Mesenchymal stem cell (in vitro differentiated cells and primary cell): ENCODE measurements around the gene BCAP29.
A peak's percentile ranks its signal among the peaks of the same experiment; 100 is the strongest.

Source experiments
- DNase-seq: peaks from one replicate; pipeline ENCODE4 v3.0.0-alpha.2; 2013
- H2AFZ ChIP-seq: one replicate; pipeline ENCODE4 v1.6.1; 2013; ENCODE audit warnings: low read depth, mild to moderate bottlenecking, control low read depth, inconsistent platforms, low read length, moderate library complexity
- H2AK5ac ChIP-seq: 2 replicates; pipeline ENCODE4 v1.6.1; 2013; ENCODE audit warnings: low read length, moderate library complexity, mild to moderate bottlenecking, inconsistent platforms; ENCODE audit not compliant: severe bottlenecking
- H2BK120ac ChIP-seq: one replicate; pipeline ENCODE4 v1.6.1; 2013; ENCODE audit warnings: low read depth, mild to moderate bottlenecking, inconsistent platforms, low read length, moderate library complexity
- H2BK12ac ChIP-seq, 2 experiments: one replicate each; pipeline ENCODE4 v1.6.1; 2013; ENCODE audit warnings: inconsistent platforms in 2 of 2, low read length in 2 of 2, mild to moderate bottlenecking in 2 of 2, moderate library complexity in 2 of 2, control low read depth in 1 of 2
- H2BK15ac ChIP-seq: one replicate; pipeline ENCODE4 v1.6.1; 2013; ENCODE audit warnings: mild to moderate bottlenecking, low read depth, inconsistent platforms; ENCODE audit not compliant: poor library complexity, severe bottlenecking
- H2BK5ac ChIP-seq: 2 replicates; pipeline ENCODE4 v1.6.1; 2013; ENCODE audit warnings: low read depth, mild to moderate bottlenecking, low read length, control low read depth, inconsistent platforms; ENCODE audit not compliant: poor library complexity, severe bottlenecking
- H3K14ac ChIP-seq, 2 experiments: one replicate each; pipeline ENCODE4 v1.6.1; 2013; ENCODE audit warnings: inconsistent platforms in 2 of 2, low read length in 2 of 2, control low read depth in 1 of 2, mild to moderate bottlenecking in 1 of 2, moderate library complexity in 1 of 2
- H3K18ac ChIP-seq, 2 experiments: one replicate each; pipeline ENCODE4 v1.6.1; 2013; ENCODE audit warnings: inconsistent platforms in 2 of 2, low read length in 2 of 2, control low read depth in 1 of 2, low read depth in 1 of 2, mild to moderate bottlenecking in 1 of 2
- H3K23ac ChIP-seq, 2 experiments: one replicate each; pipeline ENCODE4 v1.6.1; 2013; ENCODE audit warnings: inconsistent platforms in 2 of 2, low read length in 2 of 2, mild to moderate bottlenecking in 2 of 2, moderate library complexity in 2 of 2, control low read depth in 1 of 2
- H3K27ac ChIP-seq: 2 replicates; pipeline ENCODE4 v1.5.1; 2013; ENCODE audit warnings: mild to moderate bottlenecking, moderate library complexity, low read length, control low read depth, inconsistent platforms; ENCODE audit not compliant: poor library complexity, severe bottlenecking
- H3K27me3 ChIP-seq, 2 experiments: 2 replicates each; pipeline versions ENCODE4 v1.6.1 to v1.7.0; 2013; ENCODE audit warnings: low read length in 2 of 2, mild to moderate bottlenecking in 2 of 2, moderate library complexity in 2 of 2, control low read depth in 1 of 2, inconsistent platforms in 1 of 2; ENCODE audit not compliant: control insufficient read depth in 1 of 2, insufficient read depth in 1 of 2
- H3K36me3 ChIP-seq, 2 experiments: 2 replicates each; pipeline versions ENCODE4 v1.6.1 to v1.7.0; 2013; ENCODE audit warnings: low read length in 2 of 2, control low read depth in 1 of 2, inconsistent platforms in 1 of 2, low read depth in 1 of 2, mild to moderate bottlenecking in 1 of 2; ENCODE audit not compliant: insufficient read depth in 2 of 2, control insufficient read depth in 1 of 2
- H3K4ac ChIP-seq, 2 experiments: one replicate each; pipeline ENCODE4 v1.6.1; 2013; ENCODE audit warnings: inconsistent platforms in 2 of 2, low read length in 2 of 2, mild to moderate bottlenecking in 2 of 2, moderate library complexity in 2 of 2, control low read depth in 1 of 2, low read depth in 1 of 2
- H3K4me1 ChIP-seq: 2 replicates; pipeline ENCODE4 v1.6.1; 2013; ENCODE audit warnings: low read depth, low read length, control low read depth; ENCODE audit not compliant: control insufficient read depth, insufficient read depth
- H3K4me2 ChIP-seq: 2 replicates; pipeline ENCODE4 v1.6.1; 2013; ENCODE audit warnings: low read length, mild to moderate bottlenecking, inconsistent platforms; ENCODE audit not compliant: poor library complexity, severe bottlenecking
- H3K4me3 ChIP-seq, 2 experiments: 2 replicates each; pipeline versions ENCODE4 v1.5.1 to v1.7.0; 2013; ENCODE audit warnings: low read length in 2 of 2, mild to moderate bottlenecking in 2 of 2, control low read depth in 1 of 2, low read depth in 1 of 2; ENCODE audit not compliant: insufficient read depth in 1 of 2
- H3K79me1 ChIP-seq: replicated peaks from 2 replicates; pipeline ENCODE4 v1.6.1; 2013; ENCODE audit warnings: mild to moderate bottlenecking, control low read depth, low read length, inconsistent platforms; ENCODE audit not compliant: poor library complexity, severe bottlenecking
- H3K9ac ChIP-seq: 2 replicates; pipeline ENCODE4 v1.7.0; 2013; ENCODE audit warnings: mild to moderate bottlenecking, low read length, moderate library complexity
- H3K9me3 ChIP-seq: 2 replicates; pipeline ENCODE4 v1.7.0; 2013; ENCODE audit warnings: mild to moderate bottlenecking, low read length; ENCODE audit not compliant: control insufficient read depth
- H4K8ac ChIP-seq: one replicate; pipeline ENCODE4 v1.6.1; 2013; ENCODE audit warnings: inconsistent platforms, mild to moderate bottlenecking, low read length, moderate library complexity
- H4K91ac ChIP-seq: one replicate; pipeline ENCODE4 v1.6.1; 2013; ENCODE audit warnings: mild to moderate bottlenecking, low read length, inconsistent platforms
- WGBS: methylation state at CpG from one replicate; pipeline ENCODE4 v1.1.7; 2013; ENCODE audit warnings: mixed read lengths; 5-methylcytosine and 5-hydroxymethylcytosine counted together

Gene BCAP29

GRCh38 chr7:107644309-107644974 is 64.4 kb downstream of the BCAP29 start:
- Histone ChIP-seq H2BK120ac (no peak overlapping the region), H4K91ac (no peak overlapping the region), H3K27ac (no peak overlapping the region), H2AFZ (no peak overlapping the region), H3K4me3 (peak overlapping the region in 1 of 2 experiments; percentile 69), H3K27me3 (peaks cover 0 to 11% of the 10 kb centered on the region in 2 experiments), H3K14ac (no peak overlapping the region), H4K8ac (no peak overlapping the region), H2BK15ac (no peak overlapping the region), H3K18ac (no peak overlapping the region), H3K4ac (no peak overlapping the region), H2BK5ac (no peak overlapping the region), H3K36me3 (no peaks in the 10 kb centered on the region), H2AK5ac (no peak overlapping the region), H3K79me1 (no peaks in the 10 kb centered on the region), H3K23ac (no peak overlapping the region), H3K9ac (peak overlapping the region; percentile 65), H3K9me3 (no peaks in the 10 kb centered on the region), H2BK12ac (no peak overlapping the region), H3K4me2 (no peak overlapping the region), H3K4me1 (no peaks in the 10 kb centered on the region)
- WGBS = 94% methylated on average over 6 of the region's 9 CpGs
- DNase-seq = no peak

DNA sequence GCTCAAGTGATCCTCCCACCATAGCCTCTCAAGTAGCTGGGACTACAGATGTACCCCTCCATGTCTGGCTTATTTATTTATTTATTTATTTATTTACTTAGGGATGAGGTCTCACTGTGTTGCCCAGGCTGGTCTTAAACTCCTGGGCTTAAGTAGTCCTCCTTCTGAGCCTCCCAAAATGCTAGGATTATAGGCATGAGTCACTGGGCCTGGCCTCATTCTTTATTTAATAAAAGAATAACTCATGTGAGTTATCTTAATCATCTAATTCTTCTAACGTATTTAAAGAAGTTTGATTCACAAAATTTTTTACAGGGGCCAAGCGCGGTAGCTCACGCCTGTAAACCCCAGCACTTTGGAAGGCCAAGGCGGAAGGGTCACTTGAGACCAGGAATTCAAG is 72.6 kb downstream of the BCAP29 start:
- Histone ChIP-seq H2BK15ac (no peak overlapping the region), H3K23ac (no peak overlapping the region), H3K14ac (no peak overlapping the region), H3K9me3 (no peaks in the 10 kb centered on the region), H3K27ac (no peak overlapping the region), H3K79me1 (no peaks in the 10 kb centered on the region), H2BK12ac (no peak overlapping the region), H3K27me3 (peaks cover 0 to 3% of the 10 kb centered on the region in 2 experiments), H4K91ac (no peak overlapping the region), H3K18ac (no peak overlapping the region), H3K4me1 (no peaks in the 10 kb centered on the region), H3K4ac (no peak overlapping the region), H3K36me3 (no peaks in the 10 kb centered on the region), H3K4me2 (no peak overlapping the region), H3K4me3 (no peak overlapping the region), H2AFZ (no peak overlapping the region), H4K8ac (no peak overlapping the region), H2BK120ac (no peak overlapping the region), H2AK5ac (no peak overlapping the region), H3K9ac (no peak overlapping the region), H2BK5ac (no peak overlapping the region)
- DNase-seq = no peak
- 95% methylated on average over 5 of the region's 5 CpGs for WGBS

- Histone ChIP-seq H3K9ac (no peak overlapping the region), H2AFZ (no peak overlapping the region), H3K4me1 (peaks cover 16% of the 10 kb centered on the region), H3K27me3 (peaks cover 26 to 48% of the 10 kb centered on the region in 2 experiments), H3K4me3 (no peak overlapping the region), H3K79me1 (no peaks in the 10 kb centered on the region), H3K9me3 (no peaks in the 10 kb centered on the region), H3K4ac (no peak overlapping the region), H3K23ac (no peak overlapping the region), H3K4me2 (no peak overlapping the region), H2BK12ac (no peak overlapping the region), H3K18ac (no peak overlapping the region), H3K14ac (no peak overlapping the region), H2BK5ac (no peak overlapping the region), H3K36me3 (no peaks in the 10 kb centered on the region), H2AK5ac (no peak overlapping the region), H4K91ac (no peak overlapping the region), H2BK15ac (no peak overlapping the region), H2BK120ac (no peak overlapping the region), H4K8ac (no peak overlapping the region), H3K27ac (no peak overlapping the region)
- DNase-seq = no peak
Measured at GRCh38 chr7:107658467-107658866, 78.4 kb downstream of the BCAP29 start.

DNA sequence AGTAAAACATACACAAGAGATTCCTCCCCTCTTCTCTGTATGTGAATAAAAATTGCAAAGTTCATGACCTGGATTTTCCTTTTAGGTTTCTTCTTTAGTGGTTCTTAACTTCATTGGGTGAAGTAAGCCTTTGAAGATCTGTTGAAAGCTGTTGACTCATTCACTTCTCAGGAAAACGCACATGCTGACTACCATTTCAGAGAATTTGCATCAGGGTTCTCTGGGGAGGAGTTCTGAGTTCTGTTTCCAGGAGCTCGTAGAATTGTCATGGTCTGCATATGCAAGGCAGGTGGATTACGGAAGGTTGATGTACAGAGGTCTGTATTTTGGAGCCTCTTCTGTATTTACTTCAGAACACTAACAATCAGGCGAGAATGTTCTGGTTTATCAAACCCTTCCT is 79.6 kb downstream of the BCAP29 start:
- 45% methylated on average over 3 of the region's 4 CpGs for WGBS
- Histone ChIP-seq H3K36me3 (no peaks in the 10 kb centered on the region), H3K27ac (no peak overlapping the region), H3K14ac (no peak overlapping the region), H3K4me1 (peaks cover 16% of the 10 kb centered on the region), H2BK12ac (no peak overlapping the region), H3K18ac (no peak overlapping the region), H3K79me1 (no peaks in the 10 kb centered on the region), H3K27me3 (peaks cover 26 to 56% of the 10 kb centered on the region in 2 experiments), H3K9me3 (no peaks in the 10 kb centered on the region), H2AFZ (no peak overlapping the region), H2AK5ac (no peak overlapping the region), H2BK15ac (no peak overlapping the region), H3K4me3 (no peak overlapping the region), H3K9ac (no peak overlapping the region), H2BK120ac (no peak overlapping the region), H3K4me2 (no peak overlapping the region), H2BK5ac (no peak overlapping the region), H4K8ac (no peak overlapping the region), H3K4ac (no peak overlapping the region), H4K91ac (no peak overlapping the region), H3K23ac (no peak overlapping the region)
- peak; percentile 66 for DNase-seq
